ENCODE measurements around the gene FHIT.

FHIT gene

DNA sequence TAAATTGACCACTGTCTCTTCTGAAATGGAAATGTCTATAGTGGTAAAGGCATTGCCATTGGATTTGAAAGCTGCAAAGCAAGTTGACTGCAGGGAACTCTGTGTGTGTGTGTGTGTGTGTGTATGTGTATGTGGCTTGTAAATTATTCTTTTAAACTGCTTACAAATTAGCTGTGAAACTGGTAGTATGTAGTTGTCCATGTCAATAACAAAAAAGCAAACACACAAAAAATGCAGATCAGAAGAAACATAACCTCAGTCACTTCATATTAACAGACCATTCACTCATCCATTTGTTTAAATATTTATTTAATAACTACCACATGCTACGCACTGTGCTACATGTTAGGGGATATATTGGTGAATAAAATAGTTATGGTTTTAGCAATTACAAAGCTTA lies 837.7 kb downstream of the FHIT start:
- no peak for DNase-seq (ENCODE audit: low read depth in 2 of 2)
- no peak overlapping the region for H3K4me3 ChIP-seq (replicated peaks in 1 of 2; ENCODE audit: low read depth in 2 of 2, low read length in 2 of 2)
- TF ChIP-seq CTCF (IDR thresholded peaks at IDR 0.05; ENCODE audit: low read depth, low read length) = no peak

- H3K4me3 ChIP-seq (replicated peaks in 1 of 2; ENCODE audit: low read depth in 2 of 2, low read length in 2 of 2) = no peak overlapping the region
- no peak for TF ChIP-seq CTCF (IDR thresholded peaks at IDR 0.05; ENCODE audit: low read depth, low read length)
- DNase-seq (ENCODE audit: low read depth in 2 of 2) = no peak
These were observed 847.4 kb downstream of the FHIT start for GRCh38 chr3:60403866-60404265.

GRCh38 chr3:60402931-60403330 lies 848.3 kb downstream of the FHIT start:
- no peak overlapping the region for H3K4me3 ChIP-seq (replicated peaks in 1 of 2; ENCODE audit: low read depth in 2 of 2, low read length in 2 of 2)
- DNase-seq (ENCODE audit: low read depth in 2 of 2) = no peak
- TF ChIP-seq CTCF (IDR thresholded peaks at IDR 0.05; ENCODE audit: low read depth, low read length) = no peak

GRCh38 chr3:60399861-60400845 lies 851.1 kb downstream of the FHIT start:
- H3K4me3 ChIP-seq (replicated peaks in 1 of 2; ENCODE audit: low read depth in 2 of 2, low read length in 2 of 2) = no peak overlapping the region
- DNase-seq (ENCODE audit: low read depth in 2 of 2) = peak in 1 of 2 donors; percentile 0
- no peak for TF ChIP-seq CTCF (IDR thresholded peaks at IDR 0.05; ENCODE audit: low read depth, low read length)

DNA sequence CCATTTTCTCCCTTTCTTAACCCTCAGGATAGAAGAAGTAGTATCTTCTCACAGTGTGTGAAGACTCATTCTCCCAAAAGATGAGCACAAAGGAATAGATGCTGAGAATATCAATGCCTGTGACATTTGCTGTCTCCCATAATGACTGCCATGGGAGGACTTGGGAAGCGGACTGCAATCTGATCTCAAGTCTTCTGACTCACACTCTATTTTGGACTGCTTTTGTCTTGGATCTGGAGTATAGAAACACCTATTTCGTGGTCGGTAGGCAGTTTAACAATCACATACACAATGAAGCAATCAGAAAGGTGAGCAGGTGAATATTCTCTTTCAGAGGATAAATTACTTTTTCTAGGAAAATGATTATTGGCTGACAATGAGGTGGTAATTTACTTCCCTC lies 852.0 kb downstream of the FHIT start:
- no peak overlapping the region for H3K4me3 ChIP-seq (replicated peaks in 1 of 2; ENCODE audit: low read depth in 2 of 2, low read length in 2 of 2)
- no peak for DNase-seq (ENCODE audit: low read depth in 2 of 2)
- no peak for TF ChIP-seq CTCF (IDR thresholded peaks at IDR 0.05; ENCODE audit: low read depth, low read length)

GRCh38 chr3:60395173-60395762 lies 856.0 kb downstream of the FHIT start:
- TF ChIP-seq CTCF (IDR thresholded peaks at IDR 0.05; ENCODE audit: low read depth, low read length) = no peak
- DNase-seq (ENCODE audit: low read depth in 2 of 2) = no peak
- H3K4me3 ChIP-seq (replicated peaks in 1 of 2; ENCODE audit: low read depth in 2 of 2, low read length in 2 of 2) = no peak overlapping the region

All from cardiac fibroblast (primary cell).